Heart left ventricle (tissue), 16 donors: Measurements from ENCODE around the gene PODNL1. TPM values are rescaled to one million over a fixed set of nuclear protein-coding genes. Genes with fewer than 3 reads are reported as not detected.
"Not testable (repeated sequence)": the region's sequence is repeated elsewhere in the genome, so short reads cannot be mapped to it uniquely, and the experiment has no call there.

ENCODE experiments used
- ATAC-seq, 4 donors: fragments of 200-7000 bp; cut with Tn5 transposase; one replicate each; pipeline ENCODE4 v1.9.1; 2020 to 2022; ENCODE audit warnings: moderate library complexity in 4 of 4, mild to moderate bottlenecking in 3 of 4, moderate number of reproducible peaks in 1 of 4
- DNase-seq, 5 donors: peaks; one replicate each; pipeline ENCODE4 v3.0.0-alpha.2; 2020
- H3K27ac ChIP-seq, 12 donors: fragments of 200-600 bp; sonication (generic) in 4 of 12; one replicate each; pipeline versions ENCODE4 v1.5.0 to v1.8.0; 2016 to 2022; ENCODE audit warnings: mild to moderate bottlenecking in 2 of 12
- H3K27me3 ChIP-seq, 9 donors: fragments of 200-600 bp; sonication (generic) in 2 of 9; one replicate each; pipeline versions ENCODE4 v1.5.1 to v1.8.0; 2016 to 2022; ENCODE audit warnings: mild to moderate bottlenecking in 3 of 9
- H3K36me3 ChIP-seq, 9 donors: fragments of 200-600 bp; sonication (generic) in 2 of 9; one replicate each; pipeline versions ENCODE4 v1.5.0 to v1.8.0; 2018 to 2022; ENCODE audit warnings: mild to moderate bottlenecking in 2 of 9
- H3K4me1 ChIP-seq, 12 donors: fragments of 200-600 bp; sonication (generic) in 4 of 12; one replicate each; pipeline versions ENCODE4 v1.5.0 to v1.8.0; 2016 to 2022; ENCODE audit warnings: mild to moderate bottlenecking in 3 of 12
- H3K4me3 ChIP-seq, 12 donors: fragments of 200-600 bp; sonication (generic) in 4 of 12; one replicate each; pipeline versions ENCODE4 v1.5.0 to v1.8.0; 2017 to 2022; ENCODE audit warnings: mild to moderate bottlenecking in 9 of 12, moderate library complexity in 4 of 12
- H3K9me3 ChIP-seq, 12 donors: fragments of 200-600 bp; sonication (generic) in 4 of 12; one replicate each; pipeline versions ENCODE4 v1.5.0 to v1.8.0; 2016 to 2022; ENCODE audit warnings: mild to moderate bottlenecking in 1 of 12
- POLR2A ChIP-seq, 2 donors: fragments of 450-650 bp; IDR thresholded peaks; one replicate each; pipeline ENCODE4 v1.6.1; 2017; ENCODE audit warnings: antibody characterized with exemption in 2 of 2, mild to moderate bottlenecking in 2 of 2, moderate library complexity in 2 of 2
- whole genome bisulfite sequencing, 4 donors: extraction: QIAGEN DNeasy Blood & Tissue Kit in 2 of 4; methylation state at CpG; one replicate each; pipeline versions ENCODE4 v1.1.5 to v1.1.7; 2013 to 2018; 5-methylcytosine and 5-hydroxymethylcytosine counted together
- intact Hi-C, 10 donors: fragments of 100-400 bp; cut with DNase I; formaldehyde crosslinking; loops; one replicate each; pipeline versions ENCODE4 v1.11.1 to v1.14.2; 2022
- polyA plus RNA-seq, 2 donors: library from polyadenylated mRNA; stranded (reverse); fragments of 200-250 nt; gene quantifications; one replicate each; pipeline ENCODE4 v1.2.3, GENCODE V29; 2013
- total RNA-seq, 9 donors: library from RNA; depleted of rRNA in 2 of 9; stranded (reverse); fragments of >200 nt in 2 of 9; fragmentation: NEBNext Ultra II Directional in 3 of 9; extraction: Animal tissue kit (Norgen Biotek cat#: 25700) in 3 of 9; gene quantifications; one replicate each; pipeline versions ENCODE4 v1.1.0 to v1.2.4, GENCODE V29; 2016 to 2023
- TF ChIP-seq, protein P1 (sequence below), 12 donors: fragments of 200-600 bp; sonication (generic) in 4 of 12; IDR thresholded peaks; one replicate each; pipeline versions ENCODE4 v1.5.0 to v1.8.0; 2018 to 2022; ENCODE audit warnings: antibody characterized with exemption in 12 of 12, mild to moderate bottlenecking in 5 of 12
- donor health status: ischemic (EF 13 %, LVEDD 7.1; RV severe dilation, severe dysfunction).
- donor health status: healthy with polysubstance abuse.
- donor health status: DM: no; HTN: yes; CAD: no.
- donor health status: DM: no; HTN: no; CAD: no.
- donor health status: ischemic (EF 25% LVEDD 6.9; RV normal size, moderate dysfunction).
- donor health status: ischemic (EF 25% LVEDD 5.7; RV mildly dilated, moderate dysfunction).
- donor health status: healthy.
- donor health status: DM: yes; HTN: yes; CAD: no.
- donor health status: ischemic (EF 35%, LVEDD 5.7; RV mildly dilated, moderate dysfunction).
- donor health status: nonischemic (EF 11% LVEDD 7.7; RV severe dilation, severe dysfunction).
- donor health status: DM: yes; HTN: yes; CAD: no.
- donor health status: PGD.
- donor health status: ischemic (EF 29% LVEDD 5.4; RV normal size, mild dysfunction).
- donor health status: nonischemic (EF 23%, LVEDD 6.1; RV moderate dilation, normal function).

PODNL1 gene
- total and polyA plus RNA-seq, 11 donors: 0.36 to 6.3 (median 1.6) TPM; not detected in 1

DNA sequence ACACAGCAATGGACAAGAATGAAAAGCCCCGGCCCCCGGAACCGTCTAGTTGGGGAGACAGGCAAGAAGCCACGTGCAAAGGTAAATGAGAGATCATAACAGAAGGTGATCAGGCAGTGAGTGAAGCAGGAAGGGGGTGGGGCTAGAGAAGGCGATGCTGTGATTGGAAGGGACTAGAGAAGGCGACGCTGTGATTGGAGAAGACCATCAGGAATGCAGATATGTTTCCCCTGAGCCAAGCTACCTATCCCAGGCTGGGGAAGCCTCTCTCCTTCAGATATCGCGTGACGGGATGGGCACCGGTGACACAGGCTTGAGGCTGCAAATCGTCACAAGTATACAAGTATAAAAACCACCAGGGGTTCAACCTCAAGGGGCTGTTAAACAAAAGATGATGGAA, 35.9 kb upstream of the PODNL1 start:
- Histone ChIP-seq H3K9me3 (no peaks in the 10 kb centered on the region), H3K36me3 (peaks cover 0 to 61% (median 48%) of the 10 kb centered on the region in 9 donors), H3K4me1 (peaks cover 0 to 33% (median 11%) of the 10 kb centered on the region in 12 donors), H3K4me3 (no peak overlapping the region), H3K27me3 (no peaks in the 10 kb centered on the region), H3K27ac (no peak overlapping the region)
- TF ChIP-seq, protein P1, sequence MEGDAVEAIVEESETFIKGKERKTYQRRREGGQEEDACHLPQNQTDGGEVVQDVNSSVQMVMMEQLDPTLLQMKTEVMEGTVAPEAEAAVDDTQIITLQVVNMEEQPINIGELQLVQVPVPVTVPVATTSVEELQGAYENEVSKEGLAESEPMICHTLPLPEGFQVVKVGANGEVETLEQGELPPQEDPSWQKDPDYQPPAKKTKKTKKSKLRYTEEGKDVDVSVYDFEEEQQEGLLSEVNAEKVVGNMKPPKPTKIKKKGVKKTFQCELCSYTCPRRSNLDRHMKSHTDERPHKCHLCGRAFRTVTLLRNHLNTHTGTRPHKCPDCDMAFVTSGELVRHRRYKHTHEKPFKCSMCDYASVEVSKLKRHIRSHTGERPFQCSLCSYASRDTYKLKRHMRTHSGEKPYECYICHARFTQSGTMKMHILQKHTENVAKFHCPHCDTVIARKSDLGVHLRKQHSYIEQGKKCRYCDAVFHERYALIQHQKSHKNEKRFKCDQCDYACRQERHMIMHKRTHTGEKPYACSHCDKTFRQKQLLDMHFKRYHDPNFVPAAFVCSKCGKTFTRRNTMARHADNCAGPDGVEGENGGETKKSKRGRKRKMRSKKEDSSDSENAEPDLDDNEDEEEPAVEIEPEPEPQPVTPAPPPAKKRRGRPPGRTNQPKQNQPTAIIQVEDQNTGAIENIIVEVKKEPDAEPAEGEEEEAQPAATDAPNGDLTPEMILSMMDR (IDR thresholded peaks at IDR 0.05): no peak
- TF ChIP-seq POLR2A (IDR thresholded peaks at IDR 0.05): no peak
- WGBS, 4 donors: 66 to 75% (median 73%) methylated on average over 12 of the region's 12 CpGs
- no peak for DNase-seq
- intact Hi-C loops: no loop called here
- ATAC-seq: no peak

DNA sequence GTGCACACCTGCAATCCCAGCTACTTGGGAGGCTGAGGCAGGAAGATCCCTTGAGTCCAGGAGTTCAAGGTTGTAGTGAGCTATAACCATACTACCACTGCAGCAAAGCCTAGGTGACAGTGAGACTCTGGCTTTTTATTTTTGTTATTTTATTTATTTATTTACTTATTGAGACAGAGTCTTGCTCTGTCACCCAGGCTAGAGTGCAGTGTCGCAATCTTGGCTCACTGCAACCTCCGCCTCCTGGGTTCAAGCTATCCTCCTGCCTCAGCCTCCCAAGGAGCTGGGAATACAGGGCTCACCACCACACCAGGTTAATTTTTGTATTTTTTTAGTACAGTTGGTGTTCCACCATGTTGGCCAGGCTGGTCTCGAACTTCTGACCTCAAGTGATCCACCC, 35.3 kb upstream of the PODNL1 start:
- 97 to 100% (median 99%) methylated on average over 3 of the region's 3 CpGs for WGBS, 4 donors
- peaks cover 0 to 67% (median 54%) of the 10 kb centered on the region in 9 donors for H3K36me3 ChIP-seq

DNA sequence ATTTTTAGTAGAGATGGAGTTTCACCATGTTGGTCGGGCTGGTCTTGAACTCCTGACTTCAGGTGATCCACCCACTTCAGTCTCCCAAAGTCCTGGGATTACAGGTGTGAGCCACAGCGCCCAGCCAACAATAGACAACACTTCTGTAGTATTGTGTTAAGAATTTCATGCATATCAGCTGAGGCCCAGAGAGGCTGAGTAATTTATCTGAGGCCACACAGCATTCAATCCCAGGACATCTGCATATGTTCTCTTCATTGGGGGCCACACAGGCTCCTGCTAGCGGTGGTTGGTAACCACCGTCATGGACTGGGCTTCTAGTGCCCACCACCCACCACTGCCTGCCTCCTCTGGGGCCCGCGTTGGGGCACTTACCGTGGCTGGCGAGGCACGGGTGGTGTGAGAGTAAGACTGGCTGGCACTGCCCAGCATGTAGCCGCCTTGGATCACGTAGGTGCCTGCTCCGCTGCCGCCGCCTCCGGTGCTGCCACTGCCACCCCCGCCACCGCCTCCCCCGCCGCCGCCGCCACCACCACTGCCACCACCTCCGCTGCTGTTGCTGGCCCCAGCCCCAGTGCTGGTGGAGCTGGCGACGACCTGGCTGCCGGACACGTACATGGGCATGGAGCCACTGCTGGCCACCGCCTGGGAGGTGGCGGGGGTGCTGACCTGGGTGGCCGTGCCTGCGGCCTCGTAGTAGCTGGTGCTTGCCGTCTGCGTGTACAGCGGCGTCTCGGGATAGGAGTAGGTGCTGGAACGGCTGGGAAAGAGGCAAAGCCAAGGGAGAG, 34.3 kb upstream of the PODNL1 start:
- H3K36me3 ChIP-seq: peaks cover 0 to 76% (median 63%) of the 10 kb centered on the region in 9 donors
- H3K4me3 ChIP-seq: no peak overlapping the region
- no peak overlapping the region for H3K27ac ChIP-seq
- TF ChIP-seq, protein P1 (IDR thresholded peaks at IDR 0.05): no peak
- no peak for TF ChIP-seq POLR2A (IDR thresholded peaks at IDR 0.05)
- intact Hi-C loops: no loop called here
- no peak for ATAC-seq
- no peak for DNase-seq
- H3K4me1 ChIP-seq: peaks cover 0 to 18% (median 2%) of the 10 kb centered on the region in 12 donors
- H3K9me3 ChIP-seq: no peaks in the 10 kb centered on the region
- H3K27me3 ChIP-seq: no peaks in the 10 kb centered on the region
- 92 to 95% (median 95%) methylated on average over 36 to 37 of the region's 37 CpGs for WGBS, 4 donors

More for the DNA sequence above, 35.3 kb upstream of the PODNL1 start:
- H3K4me3 ChIP-seq, DNase-seq, intact Hi-C loops, H3K27me3 ChIP-seq, H3K9me3 ChIP-seq, H3K27ac ChIP-seq, ATAC-seq: not testable (repeated sequence)
- peaks cover 0 to 27% (median 9%) of the 10 kb centered on the region in 12 donors for H3K4me1 ChIP-seq

DNA sequence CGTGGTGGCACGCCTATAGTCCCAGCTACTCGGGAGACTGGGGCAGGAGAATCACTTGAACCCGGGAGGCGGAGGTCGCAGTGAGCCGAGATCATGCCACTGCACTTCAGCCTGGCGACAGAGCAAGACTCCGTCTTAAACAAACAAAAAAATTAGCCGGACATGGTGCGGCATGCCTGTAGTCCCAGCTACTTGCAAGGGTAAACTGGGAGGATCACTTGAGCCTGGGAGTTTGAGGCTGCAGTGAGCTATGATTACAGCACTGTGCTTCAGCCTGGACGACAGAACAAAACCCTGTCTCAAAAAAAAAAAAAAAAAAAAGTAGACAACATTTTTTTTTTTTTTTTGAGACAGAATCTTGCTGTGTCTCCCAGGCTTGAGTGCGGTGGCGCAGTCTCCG, 33.7 kb upstream of the PODNL1 start:
- ATAC-seq, intact Hi-C loops, H3K27me3 ChIP-seq, H3K4me3 ChIP-seq, H3K27ac ChIP-seq, H3K9me3 ChIP-seq, DNase-seq: not testable (repeated sequence)
- WGBS, 4 donors: 88 to 91% (median 89%) methylated on average over 15 of the region's 15 CpGs
- H3K4me1 ChIP-seq: peaks cover 0 to 18% (median 2%) of the 10 kb centered on the region in 12 donors
- peaks cover 0 to 83% (median 70%) of the 10 kb centered on the region in 9 donors for H3K36me3 ChIP-seq

DNA sequence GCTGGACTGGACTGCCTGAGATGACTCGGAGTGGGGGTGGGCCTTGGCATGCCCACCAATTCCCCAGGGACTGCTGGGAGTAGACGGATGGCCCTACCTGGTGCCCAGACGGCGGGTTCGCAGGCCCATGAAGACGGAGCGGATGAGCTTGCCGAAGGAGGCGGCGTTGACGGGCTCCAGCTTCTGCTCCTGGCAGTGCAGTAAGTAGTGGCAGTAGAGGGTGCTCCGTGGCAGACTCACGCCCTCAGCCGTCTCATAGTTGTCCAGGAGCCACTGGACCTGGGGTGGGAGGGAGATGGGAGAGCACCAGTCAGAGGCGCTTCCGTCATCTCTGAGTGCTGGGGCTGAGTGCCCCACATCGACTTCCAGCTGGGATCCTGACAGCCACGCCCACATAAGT, 31.7 kb upstream of the PODNL1 start:
- intact Hi-C loops: no loop called here
- DNase-seq (no peak), ATAC-seq (no peak)
- H3K36me3 ChIP-seq: peaks cover 0 to 94% (median 85%) of the 10 kb centered on the region in 9 donors
- no peak for TF ChIP-seq POLR2A (IDR thresholded peaks at IDR 0.05)
- TF ChIP-seq, protein P1 (IDR thresholded peaks at IDR 0.05): no peak
- peaks cover 0 to under 1% (median 0%) of the 10 kb centered on the region in 12 donors for H3K4me1 ChIP-seq
- H3K27me3 ChIP-seq: no peaks in the 10 kb centered on the region
- H3K4me3 ChIP-seq: no peak overlapping the region
- H3K27ac ChIP-seq: no peak overlapping the region
- no peaks in the 10 kb centered on the region for H3K9me3 ChIP-seq
- 89 to 91% (median 90%) methylated on average over 18 of the region's 18 CpGs for WGBS, 4 donors
